ENCODE results near the gene ANKMY2. TPM values are rescaled to one million over a fixed set of nuclear protein-coding genes. Genes with fewer than 3 reads are reported as not detected.

Gene ANKMY2
- total RNA-seq, 2 donors from 2014 or later = 17.8 to 31.4 TPM

DNA sequence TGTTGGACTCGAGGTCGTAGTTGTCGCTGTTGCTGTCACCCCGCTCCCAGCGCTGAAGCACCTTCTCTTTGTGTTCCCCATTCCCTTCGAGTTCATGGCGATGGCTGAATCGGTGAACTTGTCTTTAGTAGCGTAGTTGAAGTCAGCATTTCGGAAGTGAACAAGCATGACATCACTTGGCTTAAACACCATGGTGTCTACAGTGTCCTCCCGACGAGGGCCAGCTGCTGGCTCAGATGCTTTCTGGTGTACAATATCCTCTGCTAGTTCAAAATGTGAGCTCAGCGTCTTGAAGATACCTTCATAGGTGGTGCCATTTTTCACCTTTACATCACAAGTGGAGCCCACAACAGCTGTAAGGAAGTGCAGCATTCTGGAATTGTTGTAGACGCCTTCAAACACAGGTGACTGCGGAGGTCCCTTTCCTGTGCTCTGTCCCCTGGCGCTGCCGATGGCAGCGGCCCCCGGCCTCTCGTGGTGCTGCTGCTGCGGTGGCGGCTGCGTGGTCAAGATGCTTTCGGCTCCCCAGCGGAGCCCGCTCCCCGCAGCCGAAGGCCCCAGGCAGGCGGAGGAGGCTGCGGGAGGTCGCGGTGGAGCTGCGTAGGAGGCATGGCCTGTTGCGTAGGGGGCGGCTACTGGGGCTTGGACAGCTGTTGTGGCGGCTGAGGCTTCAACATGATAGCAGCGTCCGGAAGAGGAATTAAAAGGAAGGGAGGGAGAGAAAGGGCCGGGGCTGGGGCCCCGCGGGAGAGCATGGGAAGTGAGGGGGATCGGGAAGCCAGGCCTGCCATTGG lies 59.3 kb downstream of the ANKMY2 start:
- H3K27me3 ChIP-seq = no peaks in the 10 kb centered on the region
- H3K4me1 ChIP-seq = no peaks in the 10 kb centered on the region
- H3K9me3 ChIP-seq = no peaks in the 10 kb centered on the region
- TF ChIP-seq, protein P1, sequence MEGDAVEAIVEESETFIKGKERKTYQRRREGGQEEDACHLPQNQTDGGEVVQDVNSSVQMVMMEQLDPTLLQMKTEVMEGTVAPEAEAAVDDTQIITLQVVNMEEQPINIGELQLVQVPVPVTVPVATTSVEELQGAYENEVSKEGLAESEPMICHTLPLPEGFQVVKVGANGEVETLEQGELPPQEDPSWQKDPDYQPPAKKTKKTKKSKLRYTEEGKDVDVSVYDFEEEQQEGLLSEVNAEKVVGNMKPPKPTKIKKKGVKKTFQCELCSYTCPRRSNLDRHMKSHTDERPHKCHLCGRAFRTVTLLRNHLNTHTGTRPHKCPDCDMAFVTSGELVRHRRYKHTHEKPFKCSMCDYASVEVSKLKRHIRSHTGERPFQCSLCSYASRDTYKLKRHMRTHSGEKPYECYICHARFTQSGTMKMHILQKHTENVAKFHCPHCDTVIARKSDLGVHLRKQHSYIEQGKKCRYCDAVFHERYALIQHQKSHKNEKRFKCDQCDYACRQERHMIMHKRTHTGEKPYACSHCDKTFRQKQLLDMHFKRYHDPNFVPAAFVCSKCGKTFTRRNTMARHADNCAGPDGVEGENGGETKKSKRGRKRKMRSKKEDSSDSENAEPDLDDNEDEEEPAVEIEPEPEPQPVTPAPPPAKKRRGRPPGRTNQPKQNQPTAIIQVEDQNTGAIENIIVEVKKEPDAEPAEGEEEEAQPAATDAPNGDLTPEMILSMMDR (IDR thresholded peaks at IDR 0.05) = no peak
- no peak overlapping the region for H3K9ac ChIP-seq (ENCODE audit: low read depth in 2 of 2, low read length in 2 of 2)
- intact Hi-C loops (cut with DNase I) = no loop called here
- DNase-seq = no peak
- no peak overlapping the region for H3K4me3 ChIP-seq
- no peak overlapping the region for H3K27ac ChIP-seq
- H3K36me3 ChIP-seq = no peaks in the 10 kb centered on the region

DNA sequence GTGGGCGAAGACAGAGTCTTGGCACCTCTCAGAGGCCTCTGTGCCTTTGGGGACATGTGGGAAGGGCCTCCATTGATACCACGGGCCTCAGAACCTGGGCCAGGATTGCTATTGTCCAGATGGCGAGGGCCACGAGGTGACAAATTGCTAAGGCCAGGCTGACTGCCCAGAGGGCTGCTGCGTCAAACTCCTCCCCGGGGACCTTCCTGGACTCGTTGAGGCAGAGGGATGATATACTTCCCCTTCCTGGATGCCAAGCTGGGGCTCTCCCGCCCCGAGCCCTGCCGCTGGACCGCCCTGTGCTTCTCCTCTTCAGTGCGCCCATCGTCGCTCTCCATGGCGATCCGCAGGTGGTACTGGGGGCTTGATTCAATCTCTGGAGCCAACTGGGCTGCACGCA lies 60.0 kb downstream of the ANKMY2 start:
- no peaks in the 10 kb centered on the region for H3K36me3 ChIP-seq
- H3K4me1 ChIP-seq = no peaks in the 10 kb centered on the region
- H3K9me3 ChIP-seq = no peaks in the 10 kb centered on the region
- no peak overlapping the region for H3K9ac ChIP-seq (ENCODE audit: low read depth in 2 of 2, low read length in 2 of 2)
- no peaks in the 10 kb centered on the region for H3K27me3 ChIP-seq
- no peak overlapping the region for H3K27ac ChIP-seq
- DNase-seq = no peak
- TF ChIP-seq, protein P1 (IDR thresholded peaks at IDR 0.05) = no peak
- intact Hi-C loops (cut with DNase I) = no loop called here
- H3K4me3 ChIP-seq = no peak overlapping the region

DNA sequence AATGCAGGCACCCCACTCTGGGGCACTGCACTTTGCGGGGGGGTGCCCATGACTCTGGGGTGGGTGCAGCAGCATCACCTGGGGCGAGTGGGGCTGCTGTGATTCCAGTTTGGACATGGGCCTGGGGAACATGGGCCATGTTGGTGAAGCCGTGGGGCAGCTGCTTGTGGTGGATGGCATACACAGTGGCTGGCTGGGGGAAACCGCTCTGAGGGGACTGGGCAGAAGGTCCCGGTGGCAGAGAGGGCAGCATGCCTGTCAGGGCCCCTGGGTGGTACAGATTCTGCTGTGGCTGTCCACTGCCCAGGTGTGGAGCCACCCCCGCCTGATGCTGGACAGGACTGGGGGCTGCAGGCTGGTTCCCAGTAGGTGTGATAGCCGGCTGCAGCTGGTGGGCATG lies 61.7 kb downstream of the ANKMY2 start:
- DNase-seq = no peak
- no peaks in the 10 kb centered on the region for H3K36me3 ChIP-seq
- intact Hi-C loops (cut with DNase I) = no loop called here
- H3K9me3 ChIP-seq = no peaks in the 10 kb centered on the region
- H3K4me3 ChIP-seq = no peak overlapping the region
- H3K9ac ChIP-seq (ENCODE audit: low read depth in 2 of 2, low read length in 2 of 2) = no peak overlapping the region
- no peaks in the 10 kb centered on the region for H3K4me1 ChIP-seq
- no peak overlapping the region for H3K27ac ChIP-seq
- no peaks in the 10 kb centered on the region for H3K27me3 ChIP-seq
- TF ChIP-seq, protein P1 (IDR thresholded peaks at IDR 0.05) = no peak

DNA sequence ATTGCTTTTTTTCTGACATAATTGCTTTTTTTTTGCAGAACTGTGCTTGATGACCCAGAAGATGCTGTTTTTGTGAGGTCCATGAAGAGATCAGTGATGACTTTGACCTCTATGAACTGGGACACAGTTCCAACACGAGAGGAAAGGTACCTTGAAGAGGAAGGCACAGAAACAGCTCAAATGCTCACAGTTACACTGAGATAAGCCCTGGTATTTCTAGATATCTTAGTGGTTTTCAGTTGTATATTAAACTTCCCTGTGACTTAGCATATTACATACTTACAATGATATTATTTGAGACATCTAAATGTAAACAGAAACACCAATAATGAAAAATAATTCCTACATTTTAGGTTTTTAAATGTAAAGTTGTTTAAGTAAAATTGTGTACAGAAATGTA lies 64.3 kb downstream of the ANKMY2 start:
- no peak for DNase-seq
- H3K4me3 ChIP-seq = no peak overlapping the region
- H3K9ac ChIP-seq (ENCODE audit: low read depth in 2 of 2, low read length in 2 of 2) = no peak overlapping the region
- intact Hi-C loops (cut with DNase I) = no loop called here
- H3K27ac ChIP-seq = no peak overlapping the region
- no peaks in the 10 kb centered on the region for H3K27me3 ChIP-seq
- H3K36me3 ChIP-seq = no peaks in the 10 kb centered on the region
- H3K4me1 ChIP-seq = no peaks in the 10 kb centered on the region
- TF ChIP-seq, protein P1 (IDR thresholded peaks at IDR 0.05) = no peak
- H3K9me3 ChIP-seq = no peaks in the 10 kb centered on the region

GRCh38 chr7:16579216-16579615 lies 66.3 kb downstream of the ANKMY2 start:
- TF ChIP-seq, protein P1 (IDR thresholded peaks at IDR 0.05) = no peak
- H3K4me1 ChIP-seq = no peaks in the 10 kb centered on the region
- DNase-seq = no peak
- H3K27me3 ChIP-seq = no peaks in the 10 kb centered on the region
- H3K9ac ChIP-seq (ENCODE audit: low read depth in 2 of 2, low read length in 2 of 2) = no peak overlapping the region
- H3K4me3 ChIP-seq = no peak overlapping the region
- no peaks in the 10 kb centered on the region for H3K36me3 ChIP-seq
- H3K9me3 ChIP-seq = no peaks in the 10 kb centered on the region
- intact Hi-C loops (cut with DNase I) = no loop called here
- no peak overlapping the region for H3K27ac ChIP-seq
